ENCODE results near the gene NT5C.
"Not testable (repeated sequence)": the region's sequence is repeated elsewhere in the genome, so short reads cannot be mapped to it uniquely, and the experiment has no call there.

Gene NT5C

DNA sequence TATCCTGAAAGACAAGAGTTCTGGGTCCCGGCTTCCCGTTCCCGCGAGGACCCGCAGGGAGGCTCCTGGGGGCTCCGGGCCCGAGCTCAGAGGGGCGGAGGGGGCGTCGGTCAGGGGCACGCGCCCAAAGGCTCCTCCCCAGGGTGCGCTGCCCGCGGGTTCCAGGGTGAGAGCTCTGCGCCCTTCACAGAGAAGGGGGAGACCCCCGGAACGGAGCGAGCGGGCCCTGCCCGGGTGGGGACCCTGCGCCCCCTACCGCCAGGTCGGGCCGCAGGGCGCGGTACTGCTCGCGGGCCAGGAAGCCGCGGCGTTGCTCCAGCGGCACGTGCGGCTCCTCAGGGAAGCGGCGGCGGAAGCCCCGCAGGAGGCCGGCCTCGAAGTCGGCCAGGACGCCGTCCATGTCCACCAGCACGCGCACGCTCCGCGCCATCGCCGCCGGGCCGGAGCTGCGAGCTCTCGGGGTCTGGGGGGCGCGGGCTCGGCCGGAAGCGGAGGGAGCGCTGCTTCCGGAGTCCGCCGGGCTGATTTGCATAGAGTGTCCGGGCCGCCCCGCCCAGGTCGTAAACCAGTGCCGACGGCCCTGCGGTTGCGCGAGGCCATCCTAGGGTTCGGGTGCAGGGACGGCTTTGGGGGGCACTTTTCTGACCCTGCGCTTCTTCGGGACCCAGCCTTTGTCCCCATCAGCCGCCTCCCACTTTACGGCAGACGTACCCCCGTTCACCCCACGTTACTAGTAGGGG is at the start of gene NT5C:
NT5C (minus strand) TSS at position 465 of the 740 bp plus-strand sequence; CDS start at position 430, 35 bp downstream.
- DNase-seq (ENCODE audit: low read depth, low spot score), result no peak
- H3K27ac ChIP-seq, result peak within 1 kb of the TSS; percentile 85

DNA sequence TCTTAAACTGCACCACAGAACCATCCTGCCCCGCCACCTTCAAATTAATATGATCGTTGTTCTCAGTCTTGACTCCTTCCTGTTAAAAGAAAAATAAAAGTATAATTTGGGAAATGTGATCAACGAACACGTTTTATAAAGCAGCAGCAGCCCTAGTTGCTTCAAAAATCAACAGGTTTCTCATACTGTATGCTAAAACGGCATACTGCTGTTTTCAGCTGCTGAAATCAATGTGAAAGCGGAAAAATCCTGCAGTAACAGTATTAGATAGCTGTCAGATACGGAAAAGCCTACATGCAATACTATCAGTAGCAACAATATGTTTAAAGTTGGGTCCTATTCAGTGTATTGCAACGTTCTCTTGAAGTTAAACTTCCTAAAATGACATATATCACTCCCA is 49.6 kb upstream of the NT5C start:
- no peak for DNase-seq (ENCODE audit: low read depth, low spot score)
- H3K27ac ChIP-seq, result no peak overlapping the region

DNA sequence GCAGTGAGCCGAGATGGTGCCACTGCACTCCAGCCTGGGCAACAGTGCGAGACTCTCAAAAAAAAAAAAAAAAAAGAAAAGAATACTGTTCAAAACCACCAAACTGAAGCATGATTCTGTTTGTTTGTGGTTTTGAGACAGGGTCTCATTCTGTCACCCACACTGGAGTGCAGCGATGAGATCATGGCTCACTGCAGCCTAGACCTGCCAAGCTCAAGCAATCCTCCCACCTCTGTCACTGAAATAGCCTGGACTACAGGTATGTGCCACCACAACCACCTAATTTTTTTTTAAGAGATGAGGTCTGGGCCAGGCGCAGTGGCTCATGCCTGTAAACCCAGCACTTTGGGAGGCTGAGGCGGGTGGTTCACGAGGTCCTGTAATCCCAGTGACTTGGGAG is 46.9 kb upstream of the NT5C start:
- no peak overlapping the region for H3K27ac ChIP-seq
- DNase-seq (ENCODE audit: low read depth, low spot score), result no peak

DNA sequence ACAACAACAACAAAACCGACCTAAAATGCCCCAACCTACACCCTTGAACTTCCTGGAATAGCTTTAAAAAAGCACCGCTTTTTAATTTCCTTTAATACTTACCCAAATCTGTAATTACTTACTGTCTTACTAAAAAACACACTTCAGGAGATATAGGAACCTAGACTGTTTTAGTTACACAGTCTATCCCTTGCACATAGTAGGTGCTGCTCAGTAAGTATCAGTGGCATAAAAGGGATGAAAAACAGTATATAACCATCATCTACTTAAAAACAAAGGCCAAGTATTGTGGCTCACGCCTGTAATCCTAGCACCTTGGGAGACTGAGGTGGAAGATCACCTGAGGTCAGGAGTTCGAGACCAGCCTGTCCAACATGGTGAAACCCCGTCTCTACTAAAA is 45.1 kb upstream of the NT5C start:
- DNase-seq (ENCODE audit: low read depth, low spot score), result no peak
- H3K27ac ChIP-seq, result no peak overlapping the region

DNA sequence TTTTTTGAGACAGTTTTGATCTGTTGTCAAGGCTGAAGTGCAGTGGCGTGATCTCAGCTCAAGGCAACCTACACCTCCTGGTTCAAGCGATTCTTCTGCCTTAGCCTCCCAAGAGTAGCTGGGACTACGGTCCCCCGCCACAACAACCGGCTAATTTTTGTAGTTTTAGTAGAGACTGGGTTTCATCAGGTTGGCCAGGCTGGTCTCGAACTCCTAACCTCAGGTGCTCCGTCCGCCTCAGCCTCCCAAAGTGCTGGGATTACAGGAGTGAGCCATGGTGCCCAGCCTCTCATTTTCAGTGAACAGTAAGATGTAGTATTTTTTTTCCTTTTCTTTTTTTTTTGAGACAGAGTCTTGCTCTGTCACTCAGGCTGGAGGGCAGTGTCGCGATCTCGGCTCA is 43.5 kb upstream of the NT5C start:
- no peak for DNase-seq (ENCODE audit: low read depth, low spot score)
- no peak overlapping the region for H3K27ac ChIP-seq

DNA sequence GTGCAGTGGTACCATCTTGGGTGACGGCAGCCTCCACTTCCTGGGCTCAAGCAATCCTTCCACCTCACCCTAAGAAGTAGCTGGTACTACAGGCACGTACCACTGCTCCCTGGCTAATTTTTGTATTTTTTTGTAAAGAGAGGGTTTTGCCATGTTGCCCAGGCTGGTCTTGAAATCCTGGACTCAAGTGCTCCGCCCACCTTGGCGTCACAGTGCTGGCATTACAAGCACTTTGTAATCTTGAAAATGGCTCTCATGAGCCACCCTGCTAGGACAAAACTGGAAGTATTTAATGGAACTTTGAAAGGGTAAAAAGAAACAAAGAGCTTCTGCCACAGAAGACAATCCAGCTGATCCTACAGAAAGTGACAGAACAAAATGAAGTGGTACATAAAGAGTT is 42.0 kb upstream of the NT5C start:
- DNase-seq (ENCODE audit: low read depth, low spot score), result no peak
- peak overlapping the region; percentile 2 for H3K27ac ChIP-seq

DNA sequence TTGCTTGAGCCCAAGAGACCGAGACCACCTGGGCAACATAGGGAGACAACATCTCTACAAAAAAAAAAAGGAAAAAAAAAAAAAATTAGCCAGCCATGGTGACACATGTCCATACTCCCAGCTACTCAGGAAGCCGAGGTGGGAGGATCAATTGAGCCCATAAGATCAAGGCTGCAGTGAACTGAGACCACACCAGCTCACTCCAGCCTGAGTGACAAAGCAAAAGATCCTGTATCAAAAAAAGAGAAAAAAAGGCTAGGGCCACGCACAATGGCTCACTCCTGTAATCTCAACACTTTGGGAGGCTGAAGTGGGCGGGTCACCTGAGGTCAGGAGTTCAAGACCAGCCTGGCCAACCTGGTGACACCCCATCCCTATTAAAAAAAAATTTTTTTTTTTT is 37.5 kb upstream of the NT5C start:
- no peak for DNase-seq (ENCODE audit: low read depth, low spot score)
- no peak overlapping the region for H3K27ac ChIP-seq

DNA sequence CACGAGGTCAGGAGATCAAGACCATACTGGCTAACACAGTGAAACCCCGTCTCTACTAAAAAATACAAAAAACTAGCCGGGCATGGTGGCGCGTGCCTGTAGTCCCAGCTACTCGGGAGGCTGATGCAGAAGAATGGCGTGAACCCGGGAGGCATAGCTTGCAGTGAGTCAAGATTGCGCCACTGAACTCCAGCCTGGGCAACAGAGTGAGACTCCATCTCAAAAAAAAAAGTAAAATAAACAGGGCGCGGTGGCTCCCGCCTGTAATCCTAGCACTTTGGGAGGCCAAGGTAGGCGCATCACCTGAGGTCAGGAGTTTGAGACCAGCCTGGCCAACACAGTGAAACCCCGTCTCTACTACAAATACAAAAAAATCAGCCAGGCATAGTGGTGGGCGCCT is 33.1 kb upstream of the NT5C start:
- H3K27ac ChIP-seq; DNase-seq (ENCODE audit: low read depth, low spot score): not testable (repeated sequence)

DNA sequence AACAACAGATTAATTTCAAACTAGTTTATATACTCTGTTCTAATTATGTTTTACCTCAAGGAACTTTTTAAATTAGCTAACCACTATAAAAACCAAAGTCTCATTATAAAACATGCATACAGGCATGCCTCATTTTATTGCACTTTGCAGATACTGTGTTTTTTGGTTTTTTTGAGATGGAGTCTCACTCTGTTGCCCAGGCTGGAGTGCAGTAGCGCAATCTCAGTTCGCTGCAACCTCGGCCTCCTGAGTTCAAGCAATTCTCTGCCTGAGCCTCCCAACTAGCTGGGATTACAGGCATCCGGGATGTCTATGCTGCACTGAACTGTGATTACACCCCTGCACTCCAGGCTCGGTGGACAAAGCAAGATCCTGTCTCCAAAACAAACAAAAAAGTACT is 31.5 kb upstream of the NT5C start:
- DNase-seq (ENCODE audit: low read depth, low spot score), result no peak
- H3K27ac ChIP-seq, result no peak overlapping the region

DNA sequence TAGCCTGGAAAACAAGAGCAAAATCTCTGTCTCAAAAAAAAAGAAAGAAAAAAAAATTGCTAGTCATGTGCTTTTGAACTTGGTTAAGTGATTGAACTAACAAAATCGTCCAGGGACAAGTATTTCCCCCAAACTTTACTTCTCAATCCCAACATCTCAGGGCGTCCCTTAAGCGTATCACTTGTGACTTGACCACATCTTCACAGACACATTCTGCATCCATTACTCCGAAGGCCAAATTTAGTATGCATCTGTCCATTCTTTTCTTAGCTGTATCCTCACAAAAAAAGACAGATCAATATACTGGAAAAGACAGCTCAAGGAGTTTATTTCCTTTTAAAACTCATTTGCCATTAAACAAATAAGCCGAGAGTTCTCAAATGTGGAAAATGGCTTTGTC is 28.7 kb upstream of the NT5C start:
- H3K27ac ChIP-seq, result peak overlapping the region; percentile 93
- DNase-seq (ENCODE audit: low read depth, low spot score), result no peak

DNA sequence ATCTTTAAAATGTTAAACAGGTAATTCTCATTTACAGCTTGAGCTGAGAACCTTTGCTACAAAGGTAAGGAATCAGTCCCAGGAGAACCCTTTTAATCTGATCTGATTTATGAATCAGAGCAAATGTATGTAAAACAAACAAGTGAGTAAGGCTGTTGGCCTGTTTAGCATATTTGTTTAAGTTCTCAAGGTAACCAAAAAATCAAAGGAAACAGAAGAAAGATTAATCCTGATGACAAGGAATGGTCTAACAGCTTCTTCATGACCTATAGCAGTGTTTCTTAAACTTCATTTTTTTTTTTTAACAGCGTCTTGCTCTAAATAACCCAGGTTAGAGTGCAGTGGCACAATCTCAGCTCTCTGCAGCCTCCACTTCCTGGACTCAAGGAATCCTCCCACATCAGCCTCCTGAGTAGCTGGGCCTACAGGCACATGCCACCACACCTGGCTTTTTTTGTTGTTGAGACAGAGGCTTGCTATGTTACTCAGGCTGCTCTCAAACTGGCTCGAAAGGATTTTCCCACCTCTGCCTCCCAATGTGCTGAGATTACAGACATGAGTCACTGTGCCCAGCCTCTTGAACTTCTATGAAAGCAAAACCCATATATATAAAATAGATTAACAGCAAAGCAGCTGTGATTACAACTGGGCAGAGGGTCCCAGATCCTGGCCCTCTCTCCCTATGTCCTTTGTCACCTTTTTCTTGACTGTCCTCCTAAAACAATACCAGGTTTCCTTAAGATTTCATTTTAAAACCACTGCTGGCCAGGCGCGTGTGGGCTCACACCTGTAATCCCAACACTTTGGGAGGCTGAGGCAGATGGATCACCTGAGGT is 27.9 kb upstream of the NT5C start:
- H3K27ac ChIP-seq, result peak overlapping the region; percentile 93
- DNase-seq (ENCODE audit: low read depth, low spot score), result peak; percentile 90

DNA sequence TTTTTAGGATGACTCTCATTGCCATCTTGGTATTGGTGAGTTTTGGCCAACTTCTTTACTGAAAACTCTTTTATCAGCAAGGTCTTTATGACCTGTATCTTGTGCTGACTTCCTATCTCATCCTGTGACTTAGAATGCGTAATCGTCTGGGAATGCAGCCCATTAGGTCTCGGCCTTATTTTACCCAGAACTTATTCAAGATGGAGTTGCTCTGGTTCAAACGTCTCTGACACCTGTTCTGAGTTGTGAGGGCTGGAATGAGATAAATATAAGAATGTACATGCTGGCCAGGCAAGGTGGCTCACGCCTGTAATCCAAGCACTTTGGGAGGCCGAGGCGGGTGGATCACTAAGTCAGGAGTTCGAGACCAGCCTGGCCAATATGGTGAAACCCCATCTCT is 26.9 kb upstream of the NT5C start:
- H3K27ac ChIP-seq, result peak overlapping the region; percentile 93
- not testable (repeated sequence) for DNase-seq (ENCODE audit: low read depth, low spot score)

DNA sequence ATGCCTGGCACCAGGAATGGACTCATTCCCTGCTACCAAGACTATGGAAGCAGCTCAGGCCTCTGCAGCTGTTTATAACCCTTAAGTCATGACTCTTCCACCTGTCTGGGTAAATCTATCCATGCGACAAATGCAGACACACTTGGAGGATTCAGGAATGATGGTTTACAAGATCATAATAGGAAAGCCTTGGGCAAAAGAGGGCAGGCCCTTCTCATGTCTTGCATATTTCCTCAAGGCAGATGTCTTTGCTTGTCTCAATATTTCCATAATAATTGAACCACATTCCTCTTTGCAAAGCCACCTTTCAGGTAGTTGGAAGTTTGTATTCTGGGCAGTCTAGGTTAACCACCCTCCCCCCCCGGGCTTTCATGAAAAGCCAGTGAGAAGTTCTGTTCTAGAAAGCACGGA is 23.7 kb upstream of the NT5C start:
- DNase-seq (ENCODE audit: low read depth, low spot score), result no peak
- peak overlapping the region; percentile 63 for H3K27ac ChIP-seq

DNA sequence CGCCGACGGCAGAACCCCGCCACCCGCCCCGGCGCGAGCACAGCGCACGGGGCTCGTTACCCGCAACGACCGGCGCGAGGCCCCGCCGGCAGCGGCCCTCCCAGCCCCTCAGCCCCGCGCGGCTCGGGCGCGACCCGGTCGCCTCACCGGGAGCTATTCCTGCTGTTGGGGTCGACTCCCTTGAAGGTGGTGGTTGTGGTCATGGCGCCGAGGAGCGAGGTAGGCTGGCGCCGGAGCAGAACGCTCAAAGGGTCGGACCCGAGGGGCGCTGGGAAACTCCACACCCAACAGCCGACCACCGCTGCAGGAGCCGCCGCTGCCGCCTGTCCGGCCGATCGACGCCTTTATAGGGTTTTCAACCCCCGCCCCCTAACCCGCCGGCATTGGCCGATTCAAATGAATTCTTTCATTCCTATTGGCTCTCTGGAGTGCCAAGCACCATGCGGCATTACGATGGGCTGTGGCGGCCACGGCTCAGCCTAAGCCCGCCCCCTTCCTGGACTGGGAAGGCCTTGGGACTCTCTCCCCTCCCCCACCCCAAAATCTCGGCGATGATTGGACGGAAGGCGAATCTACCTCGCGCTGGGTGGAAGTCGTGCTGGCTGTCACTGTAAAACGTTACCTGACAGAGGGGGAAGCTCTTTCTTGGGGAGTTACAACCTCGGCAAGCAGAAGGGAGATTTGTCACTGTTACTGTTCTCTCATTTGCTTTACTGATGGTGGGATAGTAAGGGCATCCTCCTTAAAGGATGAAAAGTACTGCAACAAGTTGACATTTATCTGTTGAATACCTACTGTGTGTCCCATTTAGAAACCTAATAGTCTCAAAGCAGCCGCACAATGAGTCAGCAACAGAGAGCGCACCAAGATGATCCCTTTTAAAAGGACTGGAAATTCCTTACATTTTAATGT is 22.9 kb upstream of the NT5C start, which contains the start of gene JPT1:
JPT1 (minus strand) TSS at position 318 of the 912 bp plus-strand sequence; CDS start at position 203, 115 bp downstream.
- H3K27ac ChIP-seq, result peak within 1 kb of the TSS; percentile 63

DNA sequence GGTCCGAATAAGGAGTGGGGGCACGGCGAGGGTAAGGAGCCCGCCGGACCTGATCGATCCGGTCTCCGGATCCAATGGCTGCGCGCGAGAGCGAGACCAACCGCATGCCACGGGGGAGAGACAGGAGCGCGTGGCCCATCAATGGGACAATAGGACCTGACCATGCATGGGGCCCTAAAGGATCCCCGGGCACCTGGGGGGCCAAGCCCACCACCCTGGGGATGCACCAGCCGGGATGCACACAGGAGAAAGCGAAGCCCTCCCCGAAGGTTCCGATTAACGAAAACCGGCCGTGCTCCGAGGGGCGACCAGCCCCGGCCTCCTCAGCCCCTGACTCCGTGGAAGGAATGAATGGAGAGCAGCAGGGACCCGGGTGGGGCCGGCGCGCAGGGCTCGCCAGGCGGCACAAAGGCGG is 22.2 kb upstream of the NT5C start:
- no peak for DNase-seq (ENCODE audit: low read depth, low spot score)
- peak overlapping the region; percentile 63 for H3K27ac ChIP-seq

More for the DNA sequence above, 22.9 kb upstream of the NT5C start, which contains the start of gene JPT1:
- DNase-seq (ENCODE audit: low read depth, low spot score), result peak; percentile 96

DNA sequence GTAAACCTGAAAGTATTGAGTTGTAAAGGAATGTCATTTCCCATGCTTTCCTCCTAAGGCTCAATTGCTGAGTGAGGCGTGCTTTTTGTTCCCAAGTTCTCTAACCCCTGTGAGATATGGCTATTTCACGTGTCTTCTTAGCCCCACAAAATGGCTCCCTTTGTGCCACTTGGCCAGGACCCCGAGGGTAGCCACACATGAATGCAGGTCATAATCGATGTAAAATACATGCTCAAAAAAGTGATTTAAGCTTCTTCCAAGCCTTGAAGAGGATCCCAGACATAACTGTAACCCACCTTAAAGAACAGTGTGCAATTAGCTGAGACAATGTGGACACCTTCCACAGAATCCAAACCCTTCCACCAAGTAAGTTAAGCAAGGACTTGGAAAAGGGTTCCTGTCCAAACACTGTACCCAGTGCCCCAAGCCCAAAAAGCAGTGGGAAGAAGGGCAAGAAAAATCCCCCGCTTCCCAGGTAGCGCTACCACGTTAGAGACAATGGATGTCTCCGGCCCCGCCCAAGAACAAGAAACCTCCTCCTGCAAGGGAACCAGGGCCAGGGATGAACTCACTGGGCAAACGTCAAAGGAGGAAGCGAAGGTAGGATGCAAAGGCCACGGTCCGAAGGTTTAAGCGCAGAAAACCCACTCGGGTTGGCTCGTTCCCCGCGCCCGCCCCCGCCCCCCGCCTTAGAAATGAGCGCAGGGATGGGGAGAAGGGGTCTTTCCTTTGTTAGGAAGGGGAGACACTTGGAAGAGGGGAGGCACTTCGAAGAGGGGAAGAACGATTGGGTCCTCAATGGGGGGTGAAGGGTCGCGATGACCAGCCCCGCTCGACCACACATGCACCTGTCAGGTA is 21.6 kb upstream of the NT5C start:
- no peak for DNase-seq (ENCODE audit: low read depth, low spot score)

DNA sequence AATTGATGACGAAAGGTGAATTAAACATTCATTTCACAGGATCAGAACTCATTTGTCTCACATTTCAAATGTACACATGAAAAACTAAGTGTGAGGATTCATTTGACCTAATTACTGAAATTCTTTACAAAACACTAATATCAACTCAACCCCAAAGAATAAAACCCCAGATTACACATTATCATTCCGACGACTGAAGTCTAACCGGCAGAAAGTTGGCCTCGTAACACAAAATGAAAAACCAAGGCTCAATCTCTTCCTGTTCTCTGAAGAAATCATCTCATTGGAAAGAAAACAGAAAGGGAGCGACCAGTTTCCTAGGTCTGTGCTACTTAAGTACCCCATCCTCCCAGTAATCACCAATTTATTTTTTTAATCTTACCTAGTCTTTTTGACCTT is 21.0 kb upstream of the NT5C start:
- DNase-seq (ENCODE audit: low read depth, low spot score), result no peak
- H3K27ac ChIP-seq, result peak overlapping the region; percentile 63

More for the DNA sequence above, 21.6 kb upstream of the NT5C start:
- H3K27ac ChIP-seq, result peak overlapping the region; percentile 63

DNA sequence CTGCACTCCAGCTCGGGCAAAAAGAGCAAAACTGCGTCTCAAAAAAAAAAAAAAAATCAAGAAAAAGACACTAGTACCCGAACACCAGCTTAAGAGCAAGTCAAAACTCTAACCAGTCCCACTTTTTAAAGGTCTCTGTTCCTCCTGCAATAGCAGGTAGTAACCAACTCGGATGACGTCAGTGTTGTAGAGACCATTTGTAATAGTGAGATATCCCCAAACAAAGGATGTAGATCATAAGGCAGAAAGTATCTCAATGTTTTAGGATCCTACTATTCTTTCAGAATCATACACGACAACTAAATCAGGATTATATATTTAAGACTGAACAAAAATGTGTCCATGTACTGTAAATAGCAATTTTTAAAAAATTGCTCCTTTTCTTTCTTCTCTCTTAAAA is 20.4 kb upstream of the NT5C start:
- no peak overlapping the region for H3K27ac ChIP-seq
- no peak for DNase-seq (ENCODE audit: low read depth, low spot score)

DNA sequence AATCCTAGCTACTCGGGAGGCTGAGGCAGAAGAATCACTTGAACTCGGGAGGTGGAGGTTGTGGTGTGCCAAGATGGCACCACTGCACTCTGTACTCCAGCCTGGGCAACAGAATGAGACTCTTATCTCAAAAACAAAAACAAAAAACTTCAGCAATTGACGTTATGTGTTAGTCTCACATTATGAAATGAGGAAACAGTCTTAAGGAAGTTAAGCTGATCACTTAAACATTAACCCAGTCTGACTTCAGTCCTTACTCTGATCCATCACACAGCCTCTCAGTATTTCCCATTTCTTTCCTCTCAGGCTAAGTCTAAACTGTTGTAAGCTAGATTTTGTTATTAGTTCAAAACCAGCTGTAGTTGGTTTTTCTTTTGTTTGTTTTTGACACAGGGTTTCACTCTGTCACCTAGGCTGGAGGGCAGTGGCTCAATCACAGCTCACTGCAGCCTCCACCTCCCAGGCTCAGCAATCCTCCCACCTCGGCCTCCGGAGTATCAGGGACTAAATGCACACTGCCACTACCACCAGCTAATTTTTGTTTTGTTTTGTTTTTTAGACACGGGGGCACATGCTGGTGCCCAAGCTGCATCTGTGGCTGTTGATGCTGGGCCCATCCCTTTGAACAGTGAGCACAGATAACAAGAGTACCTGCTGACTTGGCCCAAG is 16.5 kb upstream of the NT5C start:
- H3K27ac ChIP-seq, result no peak overlapping the region
- no peak for DNase-seq (ENCODE audit: low read depth, low spot score)
